ENCODE measurements around the gene SND1.

- no peak for TF ChIP-seq ZFP3 (CRISPR knock-in tag; IDR thresholded peaks at IDR 0.05)
- TF ChIP-seq, protein P1, sequence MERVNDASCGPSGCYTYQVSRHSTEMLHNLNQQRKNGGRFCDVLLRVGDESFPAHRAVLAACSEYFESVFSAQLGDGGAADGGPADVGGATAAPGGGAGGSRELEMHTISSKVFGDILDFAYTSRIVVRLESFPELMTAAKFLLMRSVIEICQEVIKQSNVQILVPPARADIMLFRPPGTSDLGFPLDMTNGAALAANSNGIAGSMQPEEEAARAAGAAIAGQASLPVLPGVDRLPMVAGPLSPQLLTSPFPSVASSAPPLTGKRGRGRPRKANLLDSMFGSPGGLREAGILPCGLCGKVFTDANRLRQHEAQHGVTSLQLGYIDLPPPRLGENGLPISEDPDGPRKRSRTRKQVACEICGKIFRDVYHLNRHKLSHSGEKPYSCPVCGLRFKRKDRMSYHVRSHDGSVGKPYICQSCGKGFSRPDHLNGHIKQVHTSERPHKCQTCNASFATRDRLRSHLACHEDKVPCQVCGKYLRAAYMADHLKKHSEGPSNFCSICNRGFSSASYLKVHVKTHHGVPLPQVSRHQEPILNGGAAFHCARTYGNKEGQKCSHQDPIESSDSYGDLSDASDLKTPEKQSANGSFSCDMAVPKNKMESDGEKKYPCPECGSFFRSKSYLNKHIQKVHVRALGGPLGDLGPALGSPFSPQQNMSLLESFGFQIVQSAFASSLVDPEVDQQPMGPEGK (CRISPR knock-in tag; IDR thresholded peaks at IDR 0.05; ENCODE audit: borderline replicate concordance), result no peak
Observed at GRCh38 chr7:127726476-127726875, 74.5 kb downstream of the SND1 start.
